ENCODE data around the gene NUAK2. TPM values are rescaled to one million over a fixed set of nuclear protein-coding genes. Genes with fewer than 3 reads are reported as not detected.

The NUAK2 gene
- total RNA-seq, 2 experiments from 2014 or later, result 5.3 to 9.1 TPM

DNA sequence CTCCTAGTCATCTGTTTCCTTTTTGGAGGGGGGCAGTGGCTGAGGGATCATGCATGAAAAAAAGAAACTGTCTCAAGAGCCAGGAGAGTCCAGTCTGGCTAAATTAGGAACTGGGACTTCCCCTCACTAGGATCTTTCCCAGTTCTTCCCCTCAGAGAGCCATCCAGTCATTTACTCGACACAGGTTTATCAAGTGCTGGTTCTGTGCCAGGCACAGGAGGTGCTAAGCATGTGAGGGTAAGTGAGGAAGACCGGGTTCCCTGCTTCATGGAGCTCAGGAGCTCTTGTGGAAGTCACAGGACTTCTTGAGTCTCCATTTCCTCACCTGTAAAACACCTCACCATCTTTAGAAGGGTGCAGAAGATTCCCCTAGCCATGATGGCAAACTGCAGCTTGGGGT is 8.6 kb upstream of the NUAK2 start:
- H3K9me3 ChIP-seq (ENCODE audit: low read length), result no peaks in the 10 kb centered on the region
- intact Hi-C loops (cut with micrococcal nuclease; ENCODE audit: unreplicated experiment), result no loop called here
- H2AFZ ChIP-seq (ENCODE audit: low read length), result no peak overlapping the region
- no peak overlapping the region for H3K4me2 ChIP-seq (ENCODE audit: low read length)
- H4K20me1 ChIP-seq (ENCODE audit: insufficient read depth, low read length), result no peaks in the 10 kb centered on the region
- H3K79me2 ChIP-seq (ENCODE audit: insufficient read depth, low read depth, low read length), result no peaks in the 10 kb centered on the region
- no peaks in the 10 kb centered on the region for H3K9me2 ChIP-seq (ENCODE audit: insufficient read depth, low read length)
- no peak overlapping the region for H3K27ac ChIP-seq (ENCODE audit: low read depth, low read length, poor library complexity, severe bottlenecking)
- ChIA-PET POLR2A (no interaction called here), CTCF (ENCODE audit: unreplicated experiment) (interaction anchor here (0.6 kb wide), 1 partner anchor 185 kb away, joined by 3 read pairs; no protein-coding TSS in a partner anchor)
- TF ChIP-seq EZH2phosphoT487 (IDR thresholded peaks at IDR 0.05; ENCODE audit: borderline replicate concordance, low read depth, low read length) (no peak), CTCF (conservative IDR thresholded peaks at IDR 0.05; ENCODE audit: low read length) (no peak)
- no TSS peak for BruUV-seq (replicated peaks)
- H3K4me3 ChIP-seq (ENCODE audit: low read depth, low read length, poor library complexity, severe bottlenecking), result no peak overlapping the region
- no peaks in the 10 kb centered on the region for H3K36me3 ChIP-seq (ENCODE audit: insufficient read depth, low read length)
- H3K4me1 ChIP-seq (ENCODE audit: insufficient read depth, low read length, poor library complexity, severe bottlenecking), result peaks cover 3% of the 10 kb centered on the region
- DNase-seq (ENCODE audit: low spot score), result no peak

- H3K27ac ChIP-seq (ENCODE audit: low read depth, low read length, poor library complexity, severe bottlenecking), result no peak overlapping the region
- TF ChIP-seq CTCF (conservative IDR thresholded peaks at IDR 0.05; ENCODE audit: low read length), result no peak
- TF ChIP-seq EZH2phosphoT487 (IDR thresholded peaks at IDR 0.05; ENCODE audit: borderline replicate concordance, low read depth, low read length), result no peak
- no TSS peak for BruUV-seq (replicated peaks)
- intact Hi-C loops (cut with micrococcal nuclease; ENCODE audit: unreplicated experiment), result loop anchor here (5.0 kb wide), 1 partner anchor 207 kb away; the partner anchor contains the start of gene RBBP5
- peaks cover 7% of the 10 kb centered on the region for H3K4me1 ChIP-seq (ENCODE audit: insufficient read depth, low read length, poor library complexity, severe bottlenecking)
- POLR2A ChIA-PET, result no interaction called here
- H3K79me2 ChIP-seq (ENCODE audit: insufficient read depth, low read depth, low read length), result no peaks in the 10 kb centered on the region
- H3K4me2 ChIP-seq (ENCODE audit: low read length), result no peak overlapping the region
- DNase-seq (ENCODE audit: low spot score), result no peak
- H3K9me2 ChIP-seq (ENCODE audit: insufficient read depth, low read length), result no peaks in the 10 kb centered on the region
- H4K20me1 ChIP-seq (ENCODE audit: insufficient read depth, low read length), result no peaks in the 10 kb centered on the region
- H2AFZ ChIP-seq (ENCODE audit: low read length), result no peak overlapping the region
- H3K4me3 ChIP-seq (ENCODE audit: low read depth, low read length, poor library complexity, severe bottlenecking), result no peak overlapping the region
- CTCF ChIA-PET (ENCODE audit: unreplicated experiment), result no interaction called here
- no peaks in the 10 kb centered on the region for H3K36me3 ChIP-seq (ENCODE audit: insufficient read depth, low read length)
- no peaks in the 10 kb centered on the region for H3K9me3 ChIP-seq (ENCODE audit: low read length)
Measured at GRCh38 chr1:205329719-205330118, 8.2 kb upstream of the NUAK2 start.

DNA sequence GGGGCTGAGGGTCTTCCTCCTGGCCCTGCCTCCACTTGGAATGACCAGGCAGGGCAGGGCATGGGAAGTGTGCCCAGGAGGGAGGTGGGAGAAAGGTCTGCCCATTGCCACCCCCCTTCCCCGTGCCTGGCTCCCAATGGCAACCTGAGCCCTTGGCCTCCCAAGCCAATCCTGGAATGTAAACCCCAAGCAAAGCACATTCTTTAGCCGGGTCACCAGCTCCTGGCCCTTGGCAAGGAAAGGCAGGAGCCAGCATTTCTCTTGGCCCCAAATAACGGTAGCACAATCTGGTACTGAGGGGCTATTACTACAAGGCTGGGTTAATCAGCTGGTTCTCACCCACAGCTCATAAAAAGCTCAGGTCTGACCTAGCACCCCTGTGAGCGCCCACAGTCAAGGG is 6.9 kb upstream of the NUAK2 start:
- POLR2A ChIA-PET, result no interaction called here
- no TSS peak for BruUV-seq (replicated peaks)
- TF ChIP-seq CTCF (conservative IDR thresholded peaks at IDR 0.05; ENCODE audit: low read length), result no peak
- TF ChIP-seq EZH2phosphoT487 (IDR thresholded peaks at IDR 0.05; ENCODE audit: borderline replicate concordance, low read depth, low read length), result no peak
- CTCF ChIA-PET (ENCODE audit: unreplicated experiment), result interaction anchor here (0.7 to 0.9 kb wide), 2 partner anchors 9 to 40 kb away, joined by 3 read pairs; no protein-coding TSS in a partner anchor
- DNase-seq (ENCODE audit: low spot score), result no peak
- H3K9me3 ChIP-seq (ENCODE audit: low read length), result no peaks in the 10 kb centered on the region
- intact Hi-C loops (cut with micrococcal nuclease; ENCODE audit: unreplicated experiment), result loop anchor here (5.0 kb wide), 1 partner anchor 206 kb away; the partner anchor contains the start of gene RBBP5
- H3K36me3 ChIP-seq (ENCODE audit: insufficient read depth, low read length), result no peaks in the 10 kb centered on the region
- no peak overlapping the region for H2AFZ ChIP-seq (ENCODE audit: low read length)
- no peaks in the 10 kb centered on the region for H3K9me2 ChIP-seq (ENCODE audit: insufficient read depth, low read length)
- no peak overlapping the region for H3K27ac ChIP-seq (ENCODE audit: low read depth, low read length, poor library complexity, severe bottlenecking)
- H3K4me1 ChIP-seq (ENCODE audit: insufficient read depth, low read length, poor library complexity, severe bottlenecking), result peaks cover 11% of the 10 kb centered on the region
- no peak overlapping the region for H3K4me3 ChIP-seq (ENCODE audit: low read depth, low read length, poor library complexity, severe bottlenecking)
- H4K20me1 ChIP-seq (ENCODE audit: insufficient read depth, low read length), result no peaks in the 10 kb centered on the region
- no peaks in the 10 kb centered on the region for H3K79me2 ChIP-seq (ENCODE audit: insufficient read depth, low read depth, low read length)
- no peak overlapping the region for H3K4me2 ChIP-seq (ENCODE audit: low read length)

Measured in OCI-LY7 (cell line).